GM21576 (cell line): ENCODE data around the gene ADCY5.

ENCODE experiments used
- ATAC-seq: cut with Tn5 transposase; IDR thresholded peaks from one replicate; pipeline ENCODE4 v1.9.1; 2021; ENCODE audit warnings: mild to moderate bottlenecking, moderate library complexity; ENCODE audit not compliant: unreplicated experiment

The ADCY5 gene

DNA sequence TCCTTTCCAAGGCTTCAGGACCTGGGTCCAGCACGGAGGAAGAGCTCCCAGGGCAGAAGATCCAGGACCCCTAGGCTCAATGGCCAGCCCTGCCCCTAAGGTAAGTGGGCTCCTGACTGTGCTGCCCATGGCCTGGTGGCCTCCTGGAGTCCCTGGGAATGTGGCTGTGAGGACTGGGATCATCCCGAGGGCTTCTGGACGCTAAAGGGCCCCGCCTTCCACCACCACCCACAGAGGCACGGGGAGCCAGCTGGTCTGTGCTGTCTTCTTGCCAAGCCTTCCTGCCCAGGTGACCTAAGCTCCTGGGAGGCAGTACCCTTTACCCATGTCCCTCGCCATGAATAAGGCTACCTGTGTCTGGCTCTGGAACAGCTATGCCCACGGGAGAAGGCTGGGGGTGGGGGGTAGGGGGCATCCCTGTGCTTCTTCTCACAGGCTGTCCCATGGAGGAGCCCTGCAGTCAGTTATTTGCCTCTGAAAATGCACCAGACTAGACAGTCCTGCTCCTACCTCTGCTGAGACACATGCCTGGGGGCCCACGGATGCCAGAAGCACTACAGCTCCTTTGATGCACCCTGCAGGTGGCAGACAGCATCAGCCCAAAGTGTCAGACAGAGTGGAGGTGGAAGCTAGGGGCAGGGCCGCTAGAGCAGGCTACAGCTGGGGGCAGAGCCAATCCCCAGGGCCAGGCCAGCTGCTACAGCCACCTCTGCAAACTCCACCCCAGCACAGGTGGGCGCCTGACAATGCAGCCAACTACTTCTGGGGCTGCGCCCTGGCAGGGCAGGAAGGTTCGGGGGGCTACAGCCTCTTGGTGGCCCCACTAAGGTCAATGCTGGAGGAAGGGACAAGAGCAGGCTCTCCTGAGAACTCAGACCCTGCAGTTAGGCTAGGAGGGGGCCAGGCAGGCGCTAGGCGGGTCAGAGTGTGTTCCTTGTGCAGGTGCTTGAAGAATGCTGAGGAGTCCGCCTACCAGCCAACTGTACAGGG, 156.3 kb downstream of the ADCY5 start:
- no peak for ATAC-seq

- no peak for ATAC-seq
These were observed 157.5 kb downstream of the ADCY5 start for GRCh38 chr3:123291404-123291803.

- no peak for ATAC-seq
These were observed 157.9 kb downstream of the ADCY5 start for GRCh38 chr3:123290962-123291361.

DNA sequence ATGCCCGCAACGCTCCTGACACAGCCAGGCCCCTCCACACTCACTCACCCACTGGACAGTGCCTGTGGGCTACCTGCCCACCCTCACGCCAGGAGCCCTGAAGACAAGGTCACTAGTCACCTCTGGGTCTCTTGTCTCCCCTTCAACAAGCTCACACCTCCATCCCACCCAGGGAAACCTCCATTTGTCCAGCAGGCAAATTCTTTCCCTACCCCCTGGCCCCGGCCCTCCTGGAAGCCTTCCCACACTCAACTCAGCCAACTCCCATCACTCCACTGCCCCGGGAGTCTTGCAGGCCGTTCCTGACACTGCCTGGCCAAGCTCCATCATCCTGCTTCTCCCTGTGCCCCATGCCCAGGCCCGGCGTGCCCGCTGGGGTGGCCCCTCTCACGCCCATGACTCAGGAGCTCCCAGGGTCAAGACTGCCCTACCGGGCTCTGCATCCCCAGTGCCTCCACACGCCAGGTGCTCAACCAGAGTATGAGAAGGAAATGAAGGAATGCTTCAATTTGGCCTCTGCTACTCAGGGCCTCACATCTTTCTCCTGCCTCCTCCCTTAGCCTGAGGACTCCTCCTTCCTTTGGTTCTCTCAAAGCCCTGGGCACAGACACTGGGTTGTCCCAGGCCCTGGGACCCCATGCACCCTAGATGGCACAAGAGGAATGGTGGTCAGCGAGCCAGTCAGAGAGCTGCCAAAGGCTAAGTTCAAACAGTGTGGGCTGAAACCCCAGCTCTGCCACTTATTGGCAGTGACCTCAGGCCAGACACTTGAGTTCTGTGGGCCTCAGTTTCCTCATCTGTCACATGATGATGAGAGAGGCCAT, 158.6 kb downstream of the ADCY5 start:
- ATAC-seq, result no peak

DNA sequence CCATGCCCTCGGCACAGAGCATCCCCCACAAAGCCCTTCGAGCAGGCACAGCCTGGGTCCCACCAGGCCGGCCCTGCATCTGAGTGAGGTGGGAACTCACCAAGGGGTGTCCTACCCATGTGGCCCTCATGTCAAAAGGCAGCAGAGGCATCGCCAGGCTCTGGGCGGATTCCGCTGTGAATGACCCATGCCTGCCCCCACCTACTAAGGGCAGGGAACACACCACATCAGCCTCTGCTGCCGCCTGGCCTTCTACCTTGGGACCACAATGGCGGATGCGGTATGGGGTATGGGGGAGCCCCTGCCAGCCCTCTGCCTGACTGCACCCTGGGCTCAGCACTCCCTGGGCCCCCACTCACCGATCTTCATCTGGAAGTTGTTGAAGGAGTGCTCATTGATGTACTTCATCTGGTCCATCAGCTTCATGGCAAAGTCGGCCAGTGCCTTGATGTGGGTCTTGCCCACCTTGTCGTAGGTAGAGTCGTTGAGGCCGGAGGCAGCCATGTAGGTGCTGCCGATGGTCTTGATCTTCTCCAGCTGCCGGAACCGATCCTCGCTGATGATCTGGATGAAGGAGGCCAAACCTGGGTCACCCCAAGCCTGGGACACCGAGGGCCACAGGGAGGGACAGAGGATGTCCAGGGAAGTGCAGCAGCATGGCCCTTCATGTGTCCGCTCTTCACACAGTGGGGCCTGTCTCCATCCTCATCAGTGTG, 159.3 kb downstream of the ADCY5 start:
- ATAC-seq, result no peak

GRCh38 chr3:123287962-123288302, 161.0 kb downstream of the ADCY5 start:
- ATAC-seq, result no peak

GRCh38 chr3:123287051-123287961, 161.6 kb downstream of the ADCY5 start:
- no peak for ATAC-seq

DNA sequence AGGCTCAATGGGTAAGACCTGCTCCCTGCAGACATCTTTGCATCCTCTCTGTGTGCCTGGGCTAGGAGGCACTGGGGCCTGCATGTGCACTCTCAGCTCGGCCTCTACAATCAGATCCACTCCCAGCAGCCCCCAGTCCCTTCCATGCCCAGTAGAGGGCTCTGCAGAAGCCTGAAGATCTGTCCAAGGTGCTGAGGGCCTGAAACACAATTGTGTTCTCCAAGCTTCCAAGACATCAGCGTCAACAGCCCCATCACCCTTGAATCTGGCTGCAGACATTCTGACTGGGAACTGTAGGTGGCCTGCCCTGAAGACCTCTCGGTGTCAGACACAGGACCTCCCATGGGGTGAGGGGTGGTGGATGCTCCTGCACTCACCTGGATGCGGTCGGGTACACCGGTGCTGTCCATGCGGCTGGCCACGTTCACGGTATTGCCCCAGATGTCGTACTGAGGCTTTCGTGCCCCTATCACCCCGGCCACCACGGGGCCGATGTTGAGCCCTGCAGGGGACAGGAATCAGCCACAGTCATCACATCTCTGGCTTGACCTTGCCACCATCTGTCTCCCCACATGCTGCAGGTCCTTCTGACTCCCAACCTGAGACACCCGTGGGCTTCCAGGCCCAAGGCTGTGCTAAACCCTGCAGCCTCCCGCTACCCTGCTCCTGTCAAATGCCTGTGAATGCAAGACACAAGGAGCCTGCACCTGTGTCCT, 162.4 kb downstream of the ADCY5 start:
- no peak for ATAC-seq

DNA sequence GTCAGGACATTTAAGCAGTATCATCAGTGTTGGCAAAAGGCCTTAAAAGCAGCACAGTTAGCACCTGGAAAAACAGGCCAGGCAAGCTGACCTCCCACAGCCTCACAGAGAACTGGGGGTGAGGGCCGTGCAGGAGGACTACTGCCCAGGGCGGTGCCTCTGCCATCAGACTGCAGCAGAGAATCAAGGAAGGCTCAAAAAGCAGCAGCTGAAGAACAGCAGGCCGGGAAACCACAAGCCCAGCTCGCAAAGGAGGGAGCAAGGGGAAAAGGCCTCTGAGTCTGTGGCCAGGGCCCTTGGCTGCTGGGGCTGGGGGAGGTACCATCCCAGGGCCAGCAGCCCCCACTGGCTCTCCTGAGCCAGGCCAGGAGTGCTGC, 163.0 kb downstream of the ADCY5 start:
- no peak for ATAC-seq

DNA sequence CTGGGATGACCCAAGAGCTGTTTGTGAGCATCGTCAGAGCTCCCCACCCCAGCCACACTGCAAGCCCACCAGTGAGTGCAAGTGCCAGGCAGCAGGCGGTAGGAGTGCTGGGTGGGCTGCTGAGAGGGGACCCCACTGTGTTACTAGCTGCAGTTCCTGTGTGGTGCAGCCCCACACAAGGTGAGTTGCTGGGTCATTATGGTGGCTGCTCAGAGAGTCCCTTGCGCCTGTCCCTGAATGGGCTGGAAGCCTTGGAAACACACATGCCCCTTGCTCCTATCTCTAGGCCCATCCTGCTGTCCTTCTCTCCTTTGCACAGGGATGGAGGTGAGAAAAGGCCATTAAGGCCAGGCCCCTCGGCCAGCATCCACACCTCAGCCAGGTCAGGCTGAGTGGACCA, 163.4 kb downstream of the ADCY5 start:
- no peak for ATAC-seq

GRCh38 chr3:123285066-123285465, 163.8 kb downstream of the ADCY5 start:
- no peak for ATAC-seq

DNA sequence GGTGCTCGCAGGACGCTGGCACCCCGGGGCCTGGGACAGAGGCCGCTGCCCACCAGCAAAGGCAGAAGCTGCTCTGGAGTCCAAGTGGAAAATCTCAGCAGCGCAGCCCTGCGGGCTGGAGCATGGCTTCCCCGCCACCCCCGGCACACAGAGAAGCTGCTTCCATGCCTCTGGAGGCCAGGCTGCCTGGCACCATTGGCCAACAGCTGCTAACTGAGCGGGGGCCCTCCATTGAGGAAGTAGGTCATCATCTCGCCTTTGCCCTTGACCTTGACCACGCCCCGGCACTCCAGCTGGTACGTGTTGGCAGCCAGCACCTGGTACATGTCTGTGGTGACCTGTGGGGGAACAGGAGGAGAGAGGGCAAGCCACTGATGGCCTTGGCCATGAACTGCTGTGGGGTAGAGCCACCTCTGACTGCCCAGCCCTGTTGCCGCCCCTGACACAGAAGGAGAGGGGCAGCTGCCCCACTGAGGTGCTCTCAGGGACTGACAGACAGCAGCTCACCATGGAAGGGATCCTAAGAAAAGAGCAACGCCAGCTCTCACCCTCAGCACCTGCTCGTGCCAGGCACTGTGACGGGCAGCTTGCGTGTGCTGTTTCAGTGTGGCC, 164.4 kb downstream of the ADCY5 start:
- no peak for ATAC-seq

GRCh38 chr3:123283657-123284398, 165.1 kb downstream of the ADCY5 start:
- ATAC-seq, result no peak

- no peak for ATAC-seq
These were observed 165.8 kb downstream of the ADCY5 start for GRCh38 chr3:123283074-123283473.

- ATAC-seq, result no peak
These were observed 166.4 kb downstream of the ADCY5 start for GRCh38 chr3:123282461-123282860.

DNA sequence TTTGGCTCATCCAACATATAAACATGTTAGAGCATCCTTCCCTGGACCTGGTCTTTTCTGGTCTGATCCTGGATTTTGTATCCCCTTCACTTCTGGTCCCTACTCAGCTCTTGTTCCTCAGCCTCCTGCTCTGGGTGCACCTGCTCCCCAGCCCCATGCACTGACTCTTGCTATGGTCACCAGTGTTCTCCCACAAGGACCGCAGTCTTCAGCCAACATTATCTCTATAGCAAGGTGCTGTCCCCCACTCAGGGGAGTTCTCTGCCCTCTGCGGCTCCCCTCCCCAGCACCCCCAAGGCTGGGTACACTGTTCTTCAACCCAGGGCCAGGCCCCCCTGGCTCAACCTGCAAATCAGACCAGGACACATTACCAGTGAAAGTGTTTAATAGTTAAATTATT, 167.0 kb downstream of the ADCY5 start:
- no peak for ATAC-seq

- ATAC-seq, result no peak
These were observed 167.5 kb downstream of the ADCY5 start for GRCh38 chr3:123281406-123281805.

GRCh38 chr3:123279121-123279520, 169.8 kb downstream of the ADCY5 start:
- ATAC-seq, result no peak

GRCh38 chr3:123278446-123278845, 170.4 kb downstream of the ADCY5 start:
- no peak for ATAC-seq
